Transverse colon (tissue), 4 donors: ENCODE data around the gene MGAT5. TPM values are rescaled to one million over a fixed set of nuclear protein-coding genes. Genes with fewer than 3 reads are reported as not detected.

Source experiments
- DNase-seq: peaks from one replicate; pipeline ENCODE4 v3.0.0-alpha.2; 2019
- H3K27ac ChIP-seq, 4 donors: fragments of 200-600 bp; sonication (generic); 2 replicates each; pipeline ENCODE4 v1.5.1; 2016 to 2018; ENCODE audit warnings: inconsistent platforms in 4 of 4
- H3K27me3 ChIP-seq: fragments of 200-600 bp; sonication (generic); 2 replicates; pipeline ENCODE4 v1.5.1; 2017; ENCODE audit warnings: inconsistent platforms
- H3K36me3 ChIP-seq, 4 donors: fragments of 200-600 bp; sonication (generic); 2 replicates each; pipeline ENCODE4 v1.5.1; 2017 to 2019; ENCODE audit warnings: inconsistent platforms in 4 of 4
- H3K4me1 ChIP-seq, 4 donors: fragments of 200-600 bp; sonication (generic); 2 replicates each; pipeline ENCODE4 v1.5.1; 2017 to 2020; ENCODE audit warnings: inconsistent platforms in 4 of 4
- H3K4me3 ChIP-seq, 4 donors: fragments of 200-600 bp; sonication (generic); 1 replicate in 1 of 4; 2 replicates in 3 of 4; pipeline versions ENCODE4 v1.5.1 to v1.6.1; 2017 to 2019; ENCODE audit warnings: inconsistent platforms in 4 of 4
- H3K9me3 ChIP-seq, 2 donors: fragments of 200-600 bp; sonication (generic); 2 replicates each; pipeline ENCODE4 v1.5.1; 2017 to 2019; ENCODE audit warnings: inconsistent platforms in 2 of 2
- CTCF ChIP-seq, 5 experiments: fragments of 200-600 bp in 3 of 5; fragments of 450-650 bp in 2 of 5; sonication (generic) in 3 of 5; IDR thresholded peaks; 1 replicate in 2 of 5; 2 replicates in 3 of 5; pipeline ENCODE4 v1.5.1; 2016 to 2017; ENCODE audit warnings: antibody characterized with exemption in 5 of 5, inconsistent platforms in 3 of 5, mild to moderate bottlenecking in 2 of 5, moderate library complexity in 1 of 5
- EP300 ChIP-seq: sonication (generic); formaldehyde crosslinking; IDR thresholded peaks from one replicate; pipeline ENCODE4 v1.6.1; 2017; ENCODE audit warnings: antibody characterized with exemption, low read depth
- POLR2A ChIP-seq: fragments of 450-650 bp; IDR thresholded peaks from one replicate; pipeline ENCODE4 v1.6.1; 2016; ENCODE audit warnings: antibody characterized with exemption, mild to moderate bottlenecking, moderate library complexity
- POLR2AphosphoS5 ChIP-seq, 3 donors: sonication (generic); formaldehyde crosslinking; IDR thresholded peaks; one replicate each; pipeline ENCODE4 v1.6.1; 2016; ENCODE audit warnings: antibody characterized with exemption in 3 of 3
- WGBS, 2 donors: methylation state at CpG; one replicate each; pipeline ENCODE4 v1.1.5; 2018; ENCODE audit warnings: low coverage in 1 of 2; 5-methylcytosine and 5-hydroxymethylcytosine counted together
- in situ Hi-C, 4 donors: fragments of 200-750 bp; cut with MboI; loops; one replicate each; pipeline versions ENCODE4 v1.15.0 to v1.15.1; 2017; ENCODE audit warnings: low sequenced_read_pairs in 3 of 4, low pct_ligation_motif_present in 1 of 4, low pct_unique_long_range_greater_than_20kb in 1 of 4
- intact Hi-C: fragments of 100-400 bp; cut with DNase I; formaldehyde crosslinking; loops from one replicate; pipeline ENCODE4 v1.15.1; 2023; ENCODE audit warnings: low total_unique reads
- total RNA-seq, 4 donors: library from RNA; depleted of rRNA; stranded (reverse); fragments of >200 nt; gene quantifications; one replicate each; pipeline ENCODE4 v1.1.0, GENCODE V29; 2016

MGAT5 gene
- total RNA-seq, 4 donors from 2014 or later: 23.6 to 67.6 (median 55.2) TPM

GRCh38 chr2:134413912-134414311 is 160.0 kb downstream of the MGAT5 start:
- TF ChIP-seq POLR2AphosphoS5 (IDR thresholded peaks at IDR 0.05): no peak
- TF ChIP-seq POLR2A: no peak
- TF ChIP-seq CTCF (IDR thresholded peaks at IDR 0.05): no peak
- no peak for TF ChIP-seq EP300
- in situ Hi-C loops (loop anchor here (5.0 to 25.0 kb wide), 4 partner anchors 177 to 527 kb away; no protein-coding TSS in a partner anchor), intact Hi-C loops (no loop called here)
- 60 to 73% methylated on average over 2 of the region's 2 CpGs for WGBS, 2 donors
- Histone ChIP-seq H3K4me3 (no peak overlapping the region), H3K9me3 (no peaks in the 10 kb centered on the region), H3K27ac (no peak overlapping the region), H3K36me3 (no peaks in the 10 kb centered on the region), H3K27me3 (no peaks in the 10 kb centered on the region), H3K4me1 (peaks cover 10 to 31% (median 19%) of the 10 kb centered on the region in 4 donors)
- no peak for DNase-seq

DNA sequence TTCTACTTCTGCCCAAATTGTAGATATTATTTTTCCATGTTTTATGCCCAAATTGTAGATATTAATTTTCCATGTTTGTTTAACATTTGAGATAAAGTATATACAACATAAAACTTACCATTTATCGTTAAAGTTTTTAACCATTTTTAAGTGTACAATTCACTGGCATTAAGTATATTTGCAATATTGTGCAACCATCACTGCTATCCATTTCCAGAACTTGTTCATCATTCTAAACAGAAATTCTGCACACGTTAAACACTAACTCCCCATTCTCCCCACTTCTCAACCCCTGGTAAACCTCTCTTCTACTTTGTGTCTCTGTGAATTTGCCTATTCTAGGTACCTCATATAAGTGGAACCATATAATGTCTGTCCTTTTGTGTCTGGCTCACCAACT is 162.1 kb downstream of the MGAT5 start:
- in situ Hi-C loops: loop anchor here in 3 of 4 donors (10.0 to 25.0 kb wide), 3 partner anchors 179 to 529 kb away; no protein-coding TSS in a partner anchor
- Histone ChIP-seq H3K27ac (no peak overlapping the region), H3K9me3 (no peaks in the 10 kb centered on the region), H3K36me3 (no peaks in the 10 kb centered on the region), H3K4me1 (peaks cover 9 to 24% (median 18%) of the 10 kb centered on the region in 4 donors), H3K27me3 (no peaks in the 10 kb centered on the region), H3K4me3 (no peak overlapping the region)
- 88 to 100% methylated on average over 2 of the region's 2 CpGs for WGBS, 2 donors
- intact Hi-C loops: no loop called here
- no peak for DNase-seq
- TF ChIP-seq POLR2A: no peak
- TF ChIP-seq EP300: no peak
- no peak for TF ChIP-seq CTCF (IDR thresholded peaks at IDR 0.05)
- TF ChIP-seq POLR2AphosphoS5 (IDR thresholded peaks at IDR 0.05): no peak

DNA sequence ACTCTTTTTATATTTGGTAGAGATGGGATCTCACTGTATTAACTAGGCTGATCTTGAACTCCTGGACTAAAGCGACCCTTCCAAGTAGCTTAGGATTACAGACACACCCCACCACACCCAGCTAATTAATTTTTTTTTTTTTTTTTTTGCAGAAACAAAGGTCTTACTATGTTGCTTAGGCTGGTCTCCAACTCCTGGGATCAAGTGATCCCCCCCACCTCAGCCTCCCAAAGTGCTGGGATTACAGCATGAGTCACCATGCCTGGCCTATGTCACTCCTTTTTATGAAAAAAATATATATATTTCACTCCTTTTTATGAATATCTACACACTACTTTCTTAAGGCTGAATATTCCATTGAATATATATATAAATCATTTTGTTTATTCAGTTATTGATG is 162.8 kb downstream of the MGAT5 start:
- Histone ChIP-seq H3K27ac (no peak overlapping the region), H3K4me3 (no peak overlapping the region), H3K9me3 (no peaks in the 10 kb centered on the region), H3K4me1 (peaks cover 3 to 17% (median 12%) of the 10 kb centered on the region in 4 donors), H3K36me3 (no peaks in the 10 kb centered on the region), H3K27me3 (no peaks in the 10 kb centered on the region)
- no peak for DNase-seq
- in situ Hi-C loops: loop anchor here in 3 of 4 donors (10.0 to 25.0 kb wide), 3 partner anchors 179 to 529 kb away; no protein-coding TSS in a partner anchor
- 85% methylated on average over 1 of the region's 1 CpG; no CpG with 5 or more reads in 1 of the 2 donors for WGBS, 2 donors
- TF ChIP-seq EP300 (no peak), POLR2A (no peak), CTCF (IDR thresholded peaks at IDR 0.05) (no peak)
- intact Hi-C loops: no loop called here

DNA sequence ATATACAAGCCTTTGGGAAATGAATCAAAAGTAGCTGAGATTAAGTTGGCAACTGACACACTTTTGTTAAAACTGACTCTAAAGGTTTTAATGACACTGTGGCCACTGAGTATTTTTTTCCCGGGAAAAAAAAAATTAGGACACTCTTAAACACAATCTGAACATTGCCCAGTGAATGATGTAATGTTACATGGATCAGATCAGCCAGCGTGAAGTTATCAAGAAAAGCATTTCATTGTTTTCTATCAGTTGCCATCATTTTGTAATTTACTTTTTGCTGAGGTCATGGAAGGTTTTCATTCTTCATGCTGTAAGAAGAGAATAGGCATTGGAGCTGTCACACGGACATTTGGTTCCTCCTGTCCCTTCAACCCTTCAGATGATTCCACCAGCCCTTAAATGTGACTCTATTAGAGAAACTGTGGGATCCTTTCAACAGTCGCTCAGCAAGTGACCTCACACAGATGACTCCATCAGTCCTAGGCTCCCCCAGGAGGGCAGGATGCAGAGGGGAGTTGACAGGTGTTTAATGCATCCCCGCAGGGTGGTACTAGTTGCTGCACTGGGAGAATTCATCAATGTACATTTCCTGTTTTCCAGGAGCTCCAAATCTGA is 164.2 kb downstream of the MGAT5 start:
- WGBS, 2 donors: 88 to 91% methylated on average over 2 to 5 of the region's 5 CpGs
- intact Hi-C loops (no loop called here), in situ Hi-C loops (loop anchor here in 3 of 4 donors (10.0 to 25.0 kb wide), 3 partner anchors 181 to 531 kb away; no protein-coding TSS in a partner anchor)
- Histone ChIP-seq H3K27me3 (no peaks in the 10 kb centered on the region), H3K27ac (no peak overlapping the region), H3K36me3 (no peaks in the 10 kb centered on the region), H3K4me1 (peaks cover 0 to 8% (median 2%) of the 10 kb centered on the region in 4 donors), H3K9me3 (no peaks in the 10 kb centered on the region), H3K4me3 (no peak overlapping the region)
- DNase-seq: no peak
- TF ChIP-seq EP300: no peak
- no peak for TF ChIP-seq POLR2AphosphoS5 (IDR thresholded peaks at IDR 0.05)
- no peak for TF ChIP-seq CTCF (IDR thresholded peaks at IDR 0.05)
- no peak for TF ChIP-seq POLR2A
